Measurements from ENCODE around the gene TGOLN2. TPM values are rescaled to one million over a fixed set of nuclear protein-coding genes. Genes with fewer than 3 reads are reported as not detected.
A peak's percentile ranks its signal among the peaks of the same experiment; 100 is the strongest.

The TGOLN2 gene
- total and polyA plus RNA-seq, 2 of the 13 experiments (the other 11 are each of a cell fraction or from before 2014, with no cell fraction given): 99.6 to 155 TPM

DNA sequence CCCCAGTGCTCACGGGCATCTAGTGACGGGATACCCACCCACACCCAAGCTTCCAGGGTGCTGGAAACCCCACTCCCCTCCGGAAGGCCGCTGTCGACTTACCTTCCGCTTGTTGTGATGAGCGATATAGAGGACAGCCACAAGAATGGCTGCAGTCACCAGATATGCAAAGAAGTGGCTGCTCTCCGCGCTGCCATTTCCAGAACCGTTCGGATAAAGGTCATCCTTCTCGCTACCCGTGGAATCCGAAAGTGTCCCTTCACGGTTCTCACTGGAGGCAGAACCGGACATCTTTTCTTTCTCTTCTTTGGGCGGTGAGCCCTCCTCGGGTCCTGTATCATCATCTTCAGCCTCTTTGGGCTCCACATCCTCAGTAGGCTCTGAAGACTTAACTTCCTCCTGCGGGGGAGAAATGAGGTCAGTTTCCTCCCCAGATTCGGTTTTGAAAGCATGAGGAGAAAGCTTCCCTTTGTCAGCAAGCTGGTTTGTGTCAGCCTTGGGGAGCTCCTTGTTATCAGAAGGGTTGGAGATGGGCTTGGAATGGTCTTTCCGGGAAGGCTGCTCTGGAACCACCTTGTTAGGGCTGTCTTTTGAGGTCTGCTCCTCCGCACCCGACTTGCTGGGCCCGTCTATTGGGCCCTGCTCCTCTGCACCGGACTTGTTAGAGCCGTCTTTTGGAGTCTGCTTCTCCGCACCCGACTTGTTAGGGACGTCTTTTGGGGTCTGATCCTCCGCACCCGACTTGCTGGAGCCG lies 1.2 kb downstream of the TGOLN2 start (continued):
- TF ChIP-seq HDAC2 (CRISPR knock-in tag; IDR thresholded peaks at IDR 0.05) (0 out of 2 replicates have a peak, but pooled peaks have one; percentile 27), ZNF703 (CRISPR knock-in tag; IDR thresholded peaks at IDR 0.05; ENCODE audit: borderline replicate concordance) (0 out of 2 replicates have a peak, but pooled peaks have one; percentile 33), ZNF501 (CRISPR knock-in tag; IDR thresholded peaks at IDR 0.05) (0 out of 2 replicates have a peak, but pooled peaks have one; percentile 51), RFX3 (CRISPR knock-in tag; IDR thresholded peaks at IDR 0.05) (no peak), KAT8 (CRISPR knock-in tag; IDR thresholded peaks at IDR 0.05) (peak; percentile 56), MYC (CRISPR knock-in tag; IDR thresholded peaks at IDR 0.05; ENCODE audit: borderline replicate concordance) (0 out of 2 replicates have a peak, but pooled peaks have one; percentile 25), SAP130 (CRISPR knock-in tag; IDR thresholded peaks at IDR 0.05; ENCODE audit: low read depth) (peak; percentile 60; the same call in 1 of the 2 replicates), ZNF674 (CRISPR knock-in tag; IDR thresholded peaks at IDR 0.05; ENCODE audit: low read depth) (no peak), ZNF207 (IDR thresholded peaks at IDR 0.05; ENCODE audit: borderline replicate concordance) (no peak), ZNF782 (CRISPR knock-in tag; IDR thresholded peaks at IDR 0.05; ENCODE audit: borderline replicate concordance) (peak; percentile 20; the same call in 1 of the 2 replicates), ZNF549 (CRISPR knock-in tag; IDR thresholded peaks at IDR 0.05) (no peak), ZNF337 (CRISPR knock-in tag; IDR thresholded peaks at IDR 0.05; ENCODE audit: borderline replicate concordance, low read depth) (no peak), ZFX (CRISPR knock-in tag; IDR thresholded peaks at IDR 0.05; ENCODE audit: low read depth) (0 out of 2 replicates have a peak, but pooled peaks have one; percentile 14), HIVEP1 (CRISPR knock-in tag; IDR thresholded peaks at IDR 0.05) (peak; percentile 18; the same call in 1 of the 2 replicates), ZFP36L2 (CRISPR knock-in tag; IDR thresholded peaks at IDR 0.05) (no peak), KAT7 (CRISPR knock-in tag; IDR thresholded peaks at IDR 0.05; ENCODE audit: borderline replicate concordance) (no peak), ZBTB3 (CRISPR knock-in tag; IDR thresholded peaks at IDR 0.05; ENCODE audit: borderline replicate concordance, low read depth) (no peak)
- TF ChIP-seq, protein P1, sequence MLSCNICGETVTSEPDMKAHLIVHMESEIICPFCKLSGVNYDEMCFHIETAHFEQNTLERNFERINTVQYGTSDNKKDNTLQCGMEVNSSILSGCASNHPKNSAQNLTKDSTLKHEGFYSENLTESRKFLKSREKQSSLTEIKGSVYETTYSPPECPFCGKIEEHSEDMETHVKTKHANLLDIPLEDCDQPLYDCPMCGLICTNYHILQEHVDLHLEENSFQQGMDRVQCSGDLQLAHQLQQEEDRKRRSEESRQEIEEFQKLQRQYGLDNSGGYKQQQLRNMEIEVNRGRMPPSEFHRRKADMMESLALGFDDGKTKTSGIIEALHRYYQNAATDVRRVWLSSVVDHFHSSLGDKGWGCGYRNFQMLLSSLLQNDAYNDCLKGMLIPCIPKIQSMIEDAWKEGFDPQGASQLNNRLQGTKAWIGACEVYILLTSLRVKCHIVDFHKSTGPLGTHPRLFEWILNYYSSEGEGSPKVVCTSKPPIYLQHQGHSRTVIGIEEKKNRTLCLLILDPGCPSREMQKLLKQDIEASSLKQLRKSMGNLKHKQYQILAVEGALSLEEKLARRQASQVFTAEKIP (CRISPR knock-in tag; IDR thresholded peaks at IDR 0.05; ENCODE audit: borderline replicate concordance): no peak
- TF ChIP-seq, protein P2, sequence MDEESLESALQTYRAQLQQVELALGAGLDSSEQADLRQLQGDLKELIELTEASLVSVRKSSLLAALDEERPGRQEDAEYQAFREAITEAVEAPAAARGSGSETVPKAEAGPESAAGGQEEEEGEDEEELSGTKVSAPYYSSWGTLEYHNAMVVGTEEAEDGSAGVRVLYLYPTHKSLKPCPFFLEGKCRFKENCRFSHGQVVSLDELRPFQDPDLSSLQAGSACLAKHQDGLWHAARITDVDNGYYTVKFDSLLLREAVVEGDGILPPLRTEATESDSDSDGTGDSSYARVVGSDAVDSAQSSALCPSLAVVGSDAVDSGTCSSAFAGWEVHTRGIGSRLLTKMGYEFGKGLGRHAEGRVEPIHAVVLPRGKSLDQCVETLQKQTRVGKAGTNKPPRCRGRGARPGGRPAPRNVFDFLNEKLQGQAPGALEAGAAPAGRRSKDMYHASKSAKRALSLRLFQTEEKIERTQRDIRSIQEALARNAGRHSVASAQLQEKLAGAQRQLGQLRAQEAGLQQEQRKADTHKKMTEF (CRISPR knock-in tag; IDR thresholded peaks at IDR 0.05): no peak
- TF ChIP-seq, protein P3, sequence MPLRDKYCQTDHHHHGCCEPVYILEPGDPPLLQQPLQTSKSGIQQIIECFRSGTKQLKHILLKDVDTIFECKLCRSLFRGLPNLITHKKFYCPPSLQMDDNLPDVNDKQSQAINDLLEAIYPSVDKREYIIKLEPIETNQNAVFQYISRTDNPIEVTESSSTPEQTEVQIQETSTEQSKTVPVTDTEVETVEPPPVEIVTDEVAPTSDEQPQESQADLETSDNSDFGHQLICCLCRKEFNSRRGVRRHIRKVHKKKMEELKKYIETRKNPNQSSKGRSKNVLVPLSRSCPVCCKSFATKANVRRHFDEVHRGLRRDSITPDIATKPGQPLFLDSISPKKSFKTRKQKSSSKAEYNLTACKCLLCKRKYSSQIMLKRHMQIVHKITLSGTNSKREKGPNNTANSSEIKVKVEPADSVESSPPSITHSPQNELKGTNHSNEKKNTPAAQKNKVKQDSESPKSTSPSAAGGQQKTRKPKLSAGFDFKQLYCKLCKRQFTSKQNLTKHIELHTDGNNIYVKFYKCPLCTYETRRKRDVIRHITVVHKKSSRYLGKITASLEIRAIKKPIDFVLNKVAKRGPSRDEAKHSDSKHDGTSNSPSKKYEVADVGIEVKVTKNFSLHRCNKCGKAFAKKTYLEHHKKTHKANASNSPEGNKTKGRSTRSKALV (CRISPR knock-in tag; IDR thresholded peaks at IDR 0.05): peak; percentile 55; the same call in 1 of the 2 replicates
- TF ChIP-seq, protein P4, sequence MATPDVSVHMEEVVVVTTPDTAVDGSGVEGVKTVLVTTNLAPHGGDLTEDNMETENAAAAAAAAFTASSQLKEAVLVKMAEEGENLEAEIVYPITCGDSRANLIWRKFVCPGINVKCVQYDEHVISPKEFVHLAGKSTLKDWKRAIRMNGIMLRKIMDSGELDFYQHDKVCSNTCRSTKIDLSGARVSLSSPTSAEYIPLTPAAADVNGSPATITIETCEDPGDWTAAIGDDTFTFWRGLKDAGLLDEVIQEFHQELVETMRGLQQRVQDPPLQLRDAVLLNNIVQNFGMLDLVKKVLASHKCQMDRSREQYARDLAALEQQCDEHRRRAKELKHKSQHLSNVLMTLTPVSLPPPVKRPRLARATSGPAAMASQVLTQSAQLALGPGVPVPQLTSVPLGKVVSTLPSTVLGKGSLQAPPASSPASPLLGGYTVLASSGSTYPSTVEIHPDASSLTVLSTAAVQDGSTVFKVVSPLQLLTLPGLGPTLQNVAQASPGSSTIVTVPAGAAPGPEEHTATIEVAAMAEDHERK (CRISPR knock-in tag; IDR thresholded peaks at IDR 0.05; ENCODE audit: low read depth): no peak

Data from HepG2 (cell line).